ENCODE measurements around the gene SGIP1. TPM values are rescaled to one million over a fixed set of nuclear protein-coding genes. Genes with fewer than 3 reads are reported as not detected.
"Not testable (repeated sequence)": the region's sequence is repeated elsewhere in the genome, so short reads cannot be mapped to it uniquely, and the experiment has no call there.

The SGIP1 gene
- total RNA-seq, 1 donor from 2014 or later, result 0.79 TPM

DNA sequence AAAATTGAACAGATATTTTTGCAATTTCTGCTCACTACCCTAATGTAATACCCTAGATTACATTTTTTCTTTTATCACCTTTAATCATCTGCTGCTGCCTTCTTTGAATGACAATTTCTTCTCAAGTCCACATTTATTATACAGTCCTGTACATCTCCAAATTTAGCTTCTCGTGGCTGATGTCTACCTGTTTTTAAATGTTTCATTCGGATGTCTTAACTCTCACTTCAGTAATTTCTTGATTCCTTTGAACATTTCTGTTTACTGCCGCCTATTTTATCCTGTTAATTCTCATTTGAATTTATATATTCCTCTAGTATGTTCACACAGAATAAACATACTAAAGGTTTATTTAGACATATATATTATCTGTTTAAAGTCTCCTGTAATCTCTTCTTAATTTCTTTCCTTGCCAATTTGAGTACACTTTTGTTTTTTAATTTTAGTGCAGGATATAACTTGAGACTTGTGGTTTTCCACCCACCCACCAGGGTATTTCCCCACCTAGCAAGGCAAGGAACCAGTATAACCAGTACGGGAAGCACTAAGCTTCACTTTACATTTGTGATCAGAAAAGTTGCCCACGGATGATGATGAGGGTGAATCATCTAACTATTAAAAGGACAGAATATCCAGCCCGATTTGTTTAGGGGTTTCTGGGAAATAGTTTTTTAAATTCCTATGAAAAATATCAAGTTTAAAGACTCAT, 254.4 kb downstream of the SGIP1 start:
- DNase-seq (ENCODE audit: low read depth), result peak; percentile 88
- no peak for FAIRE-seq
- no peaks in the 10 kb centered on the region for H3K36me3 ChIP-seq (ENCODE audit: control insufficient read depth, insufficient read depth, low read length)
- no peaks in the 10 kb centered on the region for H3K27me3 ChIP-seq (ENCODE audit: control insufficient read depth, insufficient read depth, low read length)
- TF ChIP-seq, protein P1, sequence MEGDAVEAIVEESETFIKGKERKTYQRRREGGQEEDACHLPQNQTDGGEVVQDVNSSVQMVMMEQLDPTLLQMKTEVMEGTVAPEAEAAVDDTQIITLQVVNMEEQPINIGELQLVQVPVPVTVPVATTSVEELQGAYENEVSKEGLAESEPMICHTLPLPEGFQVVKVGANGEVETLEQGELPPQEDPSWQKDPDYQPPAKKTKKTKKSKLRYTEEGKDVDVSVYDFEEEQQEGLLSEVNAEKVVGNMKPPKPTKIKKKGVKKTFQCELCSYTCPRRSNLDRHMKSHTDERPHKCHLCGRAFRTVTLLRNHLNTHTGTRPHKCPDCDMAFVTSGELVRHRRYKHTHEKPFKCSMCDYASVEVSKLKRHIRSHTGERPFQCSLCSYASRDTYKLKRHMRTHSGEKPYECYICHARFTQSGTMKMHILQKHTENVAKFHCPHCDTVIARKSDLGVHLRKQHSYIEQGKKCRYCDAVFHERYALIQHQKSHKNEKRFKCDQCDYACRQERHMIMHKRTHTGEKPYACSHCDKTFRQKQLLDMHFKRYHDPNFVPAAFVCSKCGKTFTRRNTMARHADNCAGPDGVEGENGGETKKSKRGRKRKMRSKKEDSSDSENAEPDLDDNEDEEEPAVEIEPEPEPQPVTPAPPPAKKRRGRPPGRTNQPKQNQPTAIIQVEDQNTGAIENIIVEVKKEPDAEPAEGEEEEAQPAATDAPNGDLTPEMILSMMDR (IDR thresholded peaks at IDR 0.05; ENCODE audit: insufficient read depth, low read length, severe bottlenecking), result no peak
- H3K4me3 ChIP-seq (ENCODE audit: low read depth, low read length), result no peak overlapping the region

DNA sequence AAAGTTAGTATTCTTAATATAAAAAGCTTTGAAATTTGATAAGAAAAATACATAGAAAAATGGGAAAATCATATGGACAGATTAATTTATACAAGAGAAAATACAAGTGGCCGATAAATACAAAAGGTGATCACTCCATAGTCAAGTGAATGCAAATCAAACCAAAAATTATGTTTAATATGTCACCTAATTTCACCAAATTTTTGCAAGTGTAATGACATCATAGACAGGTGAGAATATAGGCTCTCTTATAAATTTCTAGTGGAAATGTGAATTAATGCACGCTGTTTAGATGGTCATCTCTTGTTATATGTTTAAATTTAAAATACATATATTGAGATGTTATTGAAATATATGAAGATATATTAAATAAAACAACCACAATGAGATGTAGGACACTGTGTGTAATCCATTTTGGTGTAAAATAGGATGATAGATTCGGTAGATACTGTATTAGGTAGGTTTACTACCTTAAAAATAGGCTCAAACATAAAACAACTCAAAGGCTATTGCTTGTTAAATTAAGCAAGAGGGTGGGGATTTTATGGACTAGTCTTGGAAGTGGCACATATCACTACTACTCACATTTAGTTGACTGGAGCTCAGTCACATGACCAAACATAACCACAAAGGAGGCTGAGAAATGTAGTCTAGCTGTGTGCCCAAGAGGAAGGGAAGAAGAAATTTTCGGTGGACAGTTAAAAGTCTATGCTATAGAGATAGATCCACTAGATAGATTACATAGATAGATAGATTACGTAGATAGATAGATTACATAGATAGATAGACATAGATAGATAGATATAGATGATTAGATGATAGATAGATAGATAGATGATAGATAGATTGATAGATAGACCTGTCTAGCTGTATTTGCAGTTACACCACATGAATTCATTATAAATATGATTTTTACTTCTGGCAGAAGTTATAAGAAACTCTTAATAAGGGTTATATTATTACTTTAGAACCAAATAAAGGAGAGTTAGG, 258.0 kb downstream of the SGIP1 start:
- no peak for DNase-seq (ENCODE audit: low read depth)
- Histone ChIP-seq H3K4me3 (ENCODE audit: low read depth, low read length) (no peak overlapping the region), H3K36me3 (ENCODE audit: control insufficient read depth, insufficient read depth, low read length) (no peaks in the 10 kb centered on the region), H3K27me3 (ENCODE audit: control insufficient read depth, insufficient read depth, low read length) (no peaks in the 10 kb centered on the region)
- no peak for FAIRE-seq
- TF ChIP-seq, protein P1 (IDR thresholded peaks at IDR 0.05; ENCODE audit: insufficient read depth, low read length, severe bottlenecking), result no peak

DNA sequence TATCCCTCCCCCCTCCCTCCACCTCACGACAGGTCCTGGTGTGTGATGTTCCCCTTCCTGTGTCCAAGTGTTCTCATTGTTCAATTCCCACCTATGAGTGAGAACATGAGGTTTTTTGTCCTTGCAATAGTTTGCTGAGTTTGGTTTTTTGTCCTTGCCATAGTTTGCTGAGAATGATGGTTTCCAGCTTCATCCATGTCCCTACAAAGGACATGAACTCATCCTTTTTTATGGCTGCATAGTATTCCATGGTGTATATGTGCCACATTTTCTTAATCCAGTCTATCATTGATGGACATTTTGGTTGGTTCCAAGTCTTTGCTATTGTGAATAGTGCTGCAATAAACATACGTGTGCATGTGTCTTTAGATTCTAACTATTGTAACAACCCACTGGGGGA, 261.9 kb downstream of the SGIP1 start:
- not testable (repeated sequence) for FAIRE-seq

More for the DNA sequence above, 261.9 kb downstream of the SGIP1 start:
- not testable (repeated sequence) for H3K4me3 ChIP-seq (ENCODE audit: low read depth, low read length); H3K36me3 ChIP-seq (ENCODE audit: control insufficient read depth, insufficient read depth, low read length); DNase-seq (ENCODE audit: low read depth); H3K27me3 ChIP-seq (ENCODE audit: control insufficient read depth, insufficient read depth, low read length)

Other genes starting within 250 kb of the SGIP1 start
- not detected in 2 replicates for gene DYNLT5, start 218.3 kb downstream of the SGIP1 start, total RNA-seq